ENCODE data around the gene MBD3L3.
"Not testable (repeated sequence)": the region's sequence is repeated elsewhere in the genome, so short reads cannot be mapped to it uniquely, and the experiment has no call there.

The MBD3L3 gene

DNA sequence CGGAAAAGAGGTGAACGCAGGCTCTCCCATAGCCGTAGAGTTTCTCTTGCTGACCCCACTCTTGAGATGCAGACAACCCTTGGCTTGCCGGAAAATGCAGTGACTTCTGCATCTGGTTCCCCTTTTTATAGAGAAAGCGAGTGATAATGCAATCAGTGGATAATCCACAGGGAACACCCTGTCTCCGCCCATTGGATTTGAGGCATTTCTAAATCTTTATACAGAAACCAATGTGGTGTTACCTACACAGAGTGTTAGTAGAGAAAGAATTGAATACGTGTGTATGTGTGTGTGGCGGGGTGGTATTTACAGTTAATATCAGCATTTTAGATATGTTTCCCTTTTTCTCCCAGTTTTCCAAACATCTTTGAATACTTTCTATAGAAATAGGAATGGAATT, at the start of gene MBD3L3:
TSS of gene MBD3L3 (minus strand) at position 101 of the 400 bp plus-strand sequence. CDS start at position 30, 71 bp downstream.
- not testable (repeated sequence) for DNase-seq (ENCODE audit: low read depth, low spot score)

DNA sequence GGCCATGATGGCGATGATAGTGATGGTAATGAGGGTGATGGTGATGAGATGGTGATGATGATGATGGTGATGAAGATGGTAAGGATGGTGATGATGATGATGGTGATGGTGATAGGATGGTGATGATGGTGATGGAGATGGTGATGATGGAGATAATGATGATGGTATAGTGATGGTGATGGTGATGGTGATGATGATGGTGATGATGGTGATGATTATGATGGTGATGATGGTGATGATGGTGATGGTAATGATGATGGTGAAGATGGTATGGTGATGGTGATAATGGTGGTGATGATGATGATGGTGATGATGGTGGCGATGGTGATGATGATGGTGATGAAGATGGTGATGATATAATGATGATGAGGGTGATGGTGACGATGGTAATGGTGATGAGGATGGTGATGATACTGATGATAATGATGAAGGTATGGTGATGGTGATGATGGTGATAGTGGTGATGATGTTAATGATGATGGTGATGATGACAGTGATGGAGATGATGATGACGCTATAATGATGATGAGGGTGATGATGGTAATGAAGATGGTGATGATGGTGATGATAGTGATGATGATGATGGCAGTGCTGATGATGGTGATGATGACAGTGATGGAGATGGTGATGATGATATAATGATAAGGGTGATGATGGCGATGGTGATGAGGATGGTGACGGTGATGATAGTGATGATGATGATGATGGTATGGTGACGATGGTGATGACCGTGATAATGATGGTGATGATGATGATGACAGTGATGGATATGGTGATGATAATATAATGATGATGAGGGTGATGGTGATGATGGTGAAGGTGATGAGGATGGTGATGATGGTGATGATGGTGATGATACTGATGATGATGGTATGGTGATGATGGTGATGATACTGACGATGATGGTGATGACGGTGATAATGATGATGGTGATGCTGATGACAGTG, 48.5 kb upstream of the MBD3L3 start:
- no peak for DNase-seq (ENCODE audit: low read depth, low spot score)

DNA sequence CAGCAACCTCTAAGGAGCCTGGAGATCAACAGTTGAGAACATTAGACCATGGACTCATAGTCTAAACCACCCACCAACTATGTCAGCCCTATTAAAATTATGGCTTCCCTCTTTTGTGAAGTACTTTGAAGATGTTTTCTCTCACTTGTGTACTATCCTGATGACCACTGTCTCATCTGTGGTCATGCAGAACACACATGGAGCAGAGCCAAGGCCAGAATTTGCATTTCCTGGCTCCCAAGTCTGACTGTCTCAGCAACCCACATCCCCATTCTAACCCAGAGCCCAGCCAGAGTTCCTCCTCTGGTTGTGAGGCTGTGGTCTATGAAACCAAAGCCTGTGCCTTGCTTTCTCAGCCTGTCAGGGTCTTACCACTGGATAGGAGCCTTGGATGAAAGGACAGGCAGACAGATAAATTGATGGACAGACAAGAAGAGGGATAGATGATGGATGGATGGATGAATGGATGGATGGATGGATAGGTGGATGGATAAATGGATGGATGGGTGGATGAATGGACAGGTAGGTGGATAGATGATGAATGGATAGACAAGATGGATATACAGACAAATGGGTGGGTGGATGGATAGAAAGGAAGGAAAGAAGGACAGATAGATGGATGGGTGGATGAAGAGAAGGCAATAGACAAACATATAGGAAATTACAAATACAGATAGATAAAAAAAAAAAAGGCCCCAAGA, 46.4 kb upstream of the MBD3L3 start:
- no peak for DNase-seq (ENCODE audit: low read depth, low spot score)

DNA sequence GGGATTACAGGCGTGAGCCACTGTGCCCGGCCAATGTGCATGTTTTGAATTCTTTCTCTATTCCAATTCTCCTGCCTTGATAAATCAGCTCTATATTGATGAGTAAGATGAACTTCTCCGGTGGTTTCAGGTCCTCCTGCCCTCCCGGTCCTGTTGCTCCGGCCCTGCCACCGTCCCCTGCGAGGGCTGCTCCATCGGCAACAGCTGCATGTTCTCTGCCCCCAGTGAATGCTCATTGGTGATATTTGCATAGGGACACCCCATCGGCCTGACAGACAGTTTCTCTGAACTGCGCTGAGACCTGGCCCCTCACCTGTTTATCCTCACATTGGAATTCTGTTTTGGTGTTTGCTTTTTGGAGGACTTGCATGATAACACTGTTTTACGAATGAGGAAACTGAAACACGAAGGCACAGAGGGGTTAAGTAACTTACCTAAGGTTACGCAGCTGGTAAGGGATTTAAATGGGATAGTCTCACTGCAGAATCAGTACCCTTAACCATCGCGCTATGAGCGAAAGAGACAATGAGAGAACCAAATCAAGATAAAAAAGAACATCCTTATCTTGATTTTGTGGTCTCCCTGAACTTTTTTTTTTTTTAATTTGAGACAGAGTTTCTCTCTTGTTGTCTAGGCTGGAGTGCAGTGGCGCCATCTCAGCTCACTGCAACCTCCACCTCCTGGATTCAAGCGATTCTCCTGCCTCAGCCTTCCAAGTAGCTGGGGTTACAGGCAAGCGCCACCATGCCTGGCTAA, 43.2 kb upstream of the MBD3L3 start:
- DNase-seq (ENCODE audit: low read depth, low spot score) = no peak

DNA sequence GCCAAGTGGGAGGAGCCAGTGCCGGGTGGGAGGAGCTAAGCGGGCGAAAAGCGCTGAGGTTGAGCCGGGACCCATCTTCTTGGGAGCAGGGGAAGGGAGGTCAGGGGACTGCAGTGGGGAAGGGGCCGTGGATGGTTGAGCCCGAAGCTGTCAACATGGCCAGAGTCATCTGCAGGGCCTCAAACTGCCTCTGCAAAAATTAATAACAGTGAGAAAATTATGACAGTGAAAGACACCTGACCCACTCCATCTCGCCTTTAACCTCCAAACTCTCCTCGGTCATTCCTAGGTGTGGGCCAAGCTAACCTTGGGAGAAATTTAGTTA, 41.1 kb upstream of the MBD3L3 start:
- DNase-seq (ENCODE audit: low read depth, low spot score) = no peak

DNA sequence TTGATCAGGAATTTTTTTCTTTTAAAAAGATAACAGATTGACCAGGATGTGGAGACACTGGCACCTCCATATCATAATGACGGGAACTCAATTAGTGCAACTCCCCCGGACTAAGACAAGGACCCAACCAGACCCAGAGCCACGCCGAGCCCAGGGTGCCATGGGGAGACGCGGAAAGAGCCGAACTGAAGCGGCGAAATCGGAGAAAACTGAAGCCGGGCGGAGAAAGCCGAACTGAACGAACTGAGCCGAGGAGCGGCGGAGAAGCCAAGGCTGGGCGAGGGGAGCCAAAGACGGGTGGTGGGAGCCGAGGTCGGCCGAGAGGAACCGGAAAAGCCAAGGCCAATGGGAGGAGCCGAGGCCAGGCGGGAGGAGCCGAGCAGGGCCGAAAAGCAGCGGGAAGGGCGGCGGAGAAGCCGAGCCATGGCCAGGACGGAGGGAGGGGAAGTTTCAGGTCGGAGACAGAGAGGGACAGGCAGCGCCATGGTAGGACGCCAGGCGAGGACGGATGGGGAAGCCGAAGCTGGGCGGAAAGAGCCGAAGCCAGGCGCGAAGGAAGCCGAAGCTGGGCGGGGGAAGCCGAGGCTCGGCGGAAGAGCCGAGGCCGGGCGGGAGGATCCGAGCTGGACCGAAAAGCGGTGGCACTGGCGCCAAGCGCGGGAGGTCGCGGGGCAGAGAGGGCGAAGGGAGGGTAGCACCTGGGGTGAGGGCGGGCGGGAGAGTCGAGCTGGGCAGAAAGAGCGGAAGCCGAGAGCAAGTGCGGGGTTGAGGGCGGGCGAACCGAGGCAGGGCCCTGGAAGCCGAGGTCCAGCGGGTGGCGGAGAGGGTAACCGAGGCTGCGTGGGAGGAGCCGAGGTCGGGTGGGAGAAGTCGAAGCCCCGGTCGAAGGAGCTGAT, 40.5 kb upstream of the MBD3L3 start:
- peak; percentile 71 for DNase-seq (ENCODE audit: low read depth, low spot score)

DNA sequence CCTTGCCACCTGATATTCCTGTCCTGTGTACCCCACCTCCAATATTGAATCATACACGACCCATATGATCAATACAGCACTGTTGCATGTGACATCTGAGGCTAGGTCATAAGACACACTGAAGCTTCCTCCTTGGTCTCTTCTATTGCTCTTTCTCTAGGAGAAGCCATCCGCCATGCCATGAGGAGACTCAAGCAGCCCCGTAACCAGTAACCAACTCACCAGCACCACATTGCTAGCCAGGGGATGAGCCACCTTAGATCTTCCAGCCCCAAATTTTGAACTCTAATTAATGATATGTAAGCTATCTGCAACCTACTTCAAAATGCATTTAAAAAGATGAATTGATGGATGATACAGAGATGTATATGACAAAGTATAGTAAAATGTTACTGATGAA, 39.6 kb upstream of the MBD3L3 start:
- no peak for DNase-seq (ENCODE audit: low read depth, low spot score)

DNA sequence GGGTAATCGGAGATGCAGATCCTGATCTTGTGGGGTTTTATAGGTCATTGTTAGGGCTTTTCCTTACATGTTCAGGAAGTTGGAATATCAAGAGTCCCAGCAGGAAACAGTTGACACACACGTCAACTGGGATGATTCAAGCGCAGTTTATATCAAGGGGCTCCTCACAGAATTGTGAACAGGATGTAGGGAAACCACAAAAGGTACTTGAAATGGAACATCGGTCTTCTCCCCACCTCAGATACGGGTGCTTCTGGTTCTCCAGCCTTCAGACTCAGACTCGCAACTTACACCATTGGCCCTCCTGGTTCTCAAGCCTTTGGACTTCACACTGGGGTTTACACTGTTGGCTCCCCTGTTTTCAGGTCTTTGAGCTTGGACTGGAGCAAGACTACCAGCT, 30.5 kb upstream of the MBD3L3 start:
- DNase-seq (ENCODE audit: low read depth, low spot score) = no peak

DNA sequence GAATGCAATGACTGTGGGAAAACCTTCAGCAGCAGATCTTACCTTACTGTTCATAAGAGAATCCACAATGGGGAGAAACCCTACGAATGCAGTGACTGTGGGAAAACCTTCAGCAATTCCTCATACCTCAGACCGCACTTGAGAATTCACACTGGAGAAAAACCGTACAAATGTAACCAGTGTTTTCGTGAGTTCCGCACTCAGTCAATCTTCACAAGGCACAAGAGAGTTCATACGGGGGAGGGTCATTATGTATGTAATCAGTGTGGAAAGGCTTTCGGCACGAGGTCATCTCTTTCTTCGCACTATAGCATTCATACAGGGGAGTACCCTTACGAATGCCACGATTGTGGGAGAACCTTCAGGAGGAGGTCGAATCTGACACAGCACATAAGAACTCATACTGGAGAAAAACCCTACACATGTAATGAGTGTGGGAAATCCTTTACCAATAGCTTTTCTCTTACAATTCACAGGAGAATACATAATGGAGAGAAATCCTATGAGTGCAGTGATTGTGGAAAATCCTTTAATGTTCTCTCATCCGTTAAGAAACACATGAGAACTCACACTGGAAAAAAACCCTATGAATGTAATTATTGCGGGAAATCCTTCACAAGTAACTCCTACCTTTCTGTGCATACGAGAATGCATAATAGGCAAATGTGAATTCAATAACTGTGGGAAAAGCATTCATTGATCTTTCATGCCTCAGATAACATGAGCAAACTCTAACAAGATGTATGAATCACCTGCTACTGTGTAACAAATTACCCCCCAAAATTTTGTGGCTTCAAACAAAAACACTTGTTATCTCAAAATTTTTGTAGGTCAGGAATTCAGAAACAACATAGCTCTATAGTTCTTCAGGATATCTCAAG, 24.8 kb upstream of the MBD3L3 start:
- no peak for DNase-seq (ENCODE audit: low read depth, low spot score)

DNA sequence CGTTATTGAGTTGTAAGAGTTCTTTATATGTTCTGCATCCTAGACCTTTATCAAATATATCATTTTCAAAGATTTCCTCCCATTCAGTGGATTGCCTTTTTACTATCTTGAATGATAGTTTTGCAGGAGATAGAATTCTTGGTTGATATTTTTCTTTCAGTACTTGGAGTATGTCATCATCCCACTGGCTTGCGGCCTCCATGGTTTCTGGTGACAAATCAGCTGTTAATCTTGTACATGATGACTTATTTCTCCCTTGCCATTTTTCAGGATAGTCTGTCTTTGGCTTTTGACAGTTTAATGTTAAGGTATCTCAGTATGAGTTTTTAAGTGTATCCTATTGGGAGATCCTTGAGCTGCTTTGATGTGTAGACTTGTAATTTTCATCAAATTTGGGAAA, 19.5 kb upstream of the MBD3L3 start:
- no peak for DNase-seq (ENCODE audit: low read depth, low spot score)

DNA sequence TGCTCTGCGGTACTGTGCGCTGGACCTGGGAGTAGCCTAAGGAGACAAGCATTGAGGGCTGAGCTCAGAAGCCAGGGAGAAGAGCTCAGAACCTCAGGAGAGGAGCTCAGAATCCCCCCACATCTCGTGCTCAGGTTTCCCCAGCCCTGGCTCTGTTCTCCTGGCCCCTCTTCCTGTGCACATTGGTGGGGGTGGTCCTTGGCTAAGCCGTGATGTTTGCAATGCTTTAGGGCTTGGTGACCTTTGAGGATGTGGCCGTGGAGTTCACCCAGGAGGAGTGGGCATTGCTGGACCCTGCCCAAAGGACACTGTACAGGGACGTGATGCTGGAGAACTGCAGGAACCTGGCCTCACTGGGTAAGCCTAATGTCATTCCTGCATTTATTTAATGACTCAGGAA, 17.7 kb upstream of the MBD3L3 start:
- DNase-seq (ENCODE audit: low read depth, low spot score) = no peak

DNA sequence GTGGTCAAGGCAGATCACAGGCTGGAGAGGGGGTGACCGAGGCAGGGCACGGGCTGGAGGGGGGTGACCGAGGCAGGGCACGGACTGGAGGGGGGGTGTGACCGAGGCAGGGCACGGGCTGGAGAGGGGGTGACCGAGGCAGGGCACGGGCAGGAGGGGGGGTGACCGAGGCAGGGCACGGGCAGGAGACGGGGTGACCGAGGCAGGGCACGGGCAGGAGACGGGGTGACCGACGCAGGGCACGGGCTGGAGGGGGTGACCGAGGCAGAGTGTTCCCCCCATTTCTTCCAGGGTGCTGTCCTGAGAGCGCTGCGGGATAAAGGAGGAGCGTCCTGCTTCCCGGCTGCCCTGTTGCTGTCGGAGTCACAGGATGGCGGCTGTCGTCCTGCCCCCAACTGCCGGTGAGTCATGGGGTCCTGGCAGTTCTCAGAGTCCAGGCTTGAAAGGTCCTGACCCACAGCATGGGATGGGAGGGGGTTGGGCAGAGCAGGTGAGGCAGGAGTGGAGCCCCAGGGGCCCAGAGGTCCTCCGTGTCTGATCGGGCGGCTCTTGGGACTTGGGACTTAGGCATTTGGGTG, 16.3 kb upstream of the MBD3L3 start:
- no peak for DNase-seq (ENCODE audit: low read depth, low spot score)

DNA sequence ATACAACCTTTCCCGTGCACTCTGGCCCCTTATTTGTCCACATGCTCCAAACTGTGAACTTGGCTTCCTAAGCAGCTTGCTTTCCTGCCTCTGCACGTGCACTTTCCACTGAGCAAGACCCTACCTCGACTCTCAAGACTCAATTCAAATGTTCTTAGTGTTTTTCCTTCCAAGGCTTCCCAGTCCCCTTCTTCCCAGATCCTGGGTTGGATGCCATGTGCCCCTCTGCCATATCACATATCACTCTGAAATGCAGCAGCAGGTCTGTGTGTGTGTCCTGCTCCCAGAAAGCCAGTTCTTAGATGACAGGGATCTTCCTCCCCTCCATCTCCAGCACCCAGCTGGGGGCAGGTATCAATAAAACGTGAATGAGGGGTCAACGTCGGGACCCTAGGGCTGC, 14.1 kb upstream of the MBD3L3 start:
- no peak for DNase-seq (ENCODE audit: low read depth, low spot score)

DNA sequence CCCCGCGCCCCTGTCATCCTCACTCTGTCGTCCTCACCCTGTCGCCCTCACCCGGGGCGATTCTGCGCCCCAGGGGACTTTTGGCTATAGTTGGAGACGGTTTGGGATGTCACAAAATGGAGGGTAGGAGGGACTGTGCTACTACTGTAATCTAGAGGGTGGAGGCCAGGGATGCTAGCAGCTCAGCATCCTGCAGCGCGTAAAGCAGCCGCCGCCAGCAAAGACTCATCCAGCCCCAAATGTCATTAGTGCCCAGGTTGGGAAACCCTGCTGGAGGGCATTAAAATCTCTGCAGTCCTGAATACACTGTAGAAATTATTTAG, 11.4 kb upstream of the MBD3L3 start:
- DNase-seq (ENCODE audit: low read depth, low spot score) = no peak

DNA sequence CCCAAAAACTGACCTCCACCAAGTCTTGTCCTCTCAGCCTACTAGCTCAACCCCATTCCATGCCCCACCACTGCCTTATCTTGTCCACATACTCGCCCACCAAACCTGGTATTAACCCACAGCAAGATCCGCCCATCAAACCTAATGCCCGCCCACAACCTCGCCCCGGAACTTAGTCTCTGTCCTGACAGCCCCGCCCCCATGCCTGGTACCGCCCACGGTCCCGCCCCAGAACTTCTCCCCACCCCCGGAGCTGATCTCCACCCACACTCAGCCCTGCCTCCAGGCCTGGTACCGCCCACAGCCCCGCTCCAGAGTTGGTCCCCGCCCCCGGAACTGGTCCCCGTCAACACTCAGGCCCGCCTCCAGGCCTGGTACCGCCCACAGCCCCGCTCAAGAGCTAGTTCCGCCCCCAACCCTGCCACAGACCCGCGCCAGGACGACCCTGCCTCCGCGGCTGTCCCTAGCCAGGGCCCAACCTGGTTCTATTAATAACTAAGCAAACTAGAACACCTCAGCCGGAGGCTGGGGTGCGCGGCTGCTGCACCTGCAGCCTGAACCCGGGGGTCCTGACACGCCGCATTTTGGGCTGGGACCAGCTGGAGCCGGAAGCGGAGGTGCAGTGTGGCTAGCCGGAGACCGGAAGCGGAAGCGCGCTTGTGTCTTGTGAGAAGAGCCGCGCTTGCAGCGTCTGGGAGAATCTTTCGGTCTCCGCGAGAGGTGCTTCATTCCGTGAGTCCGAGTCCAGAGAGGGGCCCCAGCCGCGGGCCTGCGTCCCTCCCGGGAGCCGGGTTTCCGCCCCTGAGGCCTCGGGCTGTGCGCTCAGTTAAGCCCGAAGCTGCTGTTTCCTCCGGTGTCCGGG, 10.8 kb upstream of the MBD3L3 start, which contains the start of gene ZNF557:
TSS of gene ZNF557 (plus strand) at position 662 of the 862 bp plus-strand sequence. CDS start 5,372 bp downstream, outside the sequence.
- DNase-seq (ENCODE audit: low read depth, low spot score) = peak; percentile 98

DNA sequence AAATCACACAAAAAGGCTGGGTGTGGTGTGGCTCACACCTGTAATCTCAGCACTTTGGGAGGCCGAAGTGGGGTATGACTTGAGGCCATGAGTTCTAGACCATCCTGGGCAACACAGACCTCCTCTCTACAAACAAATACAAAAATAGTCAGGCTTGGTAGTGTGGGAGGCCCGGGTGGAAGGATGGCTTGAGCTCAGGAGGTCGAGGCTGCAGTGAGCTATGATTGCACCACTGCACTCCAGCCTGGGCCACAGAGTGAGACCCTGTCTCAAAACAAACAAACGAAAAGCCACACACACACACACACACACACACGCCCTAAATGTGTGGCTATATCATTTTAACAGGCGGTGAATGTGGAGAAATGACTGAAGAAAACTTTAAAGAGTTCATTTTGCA, 10.1 kb upstream of the MBD3L3 start:
- DNase-seq (ENCODE audit: low read depth, low spot score) = no peak

DNA sequence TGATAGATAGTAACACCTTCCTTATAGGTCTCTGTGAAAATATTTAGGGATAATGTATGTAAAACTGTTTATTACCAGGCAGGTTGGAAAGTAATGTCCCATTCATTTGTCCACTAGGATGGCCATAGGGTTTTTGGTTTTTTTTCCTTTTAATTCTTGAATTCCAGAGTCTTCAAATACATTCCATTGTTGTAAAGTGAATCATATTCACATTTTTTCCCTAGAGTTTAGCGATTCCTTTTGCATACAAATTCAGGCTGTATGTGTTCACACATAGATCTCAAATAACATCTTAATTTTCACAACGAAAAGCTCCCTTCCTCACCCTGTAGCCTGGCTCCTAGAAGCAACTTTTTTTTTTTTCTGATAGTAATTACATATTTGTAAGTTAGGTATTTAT, 9.2 kb upstream of the MBD3L3 start:
- DNase-seq (ENCODE audit: low read depth, low spot score) = no peak

DNA sequence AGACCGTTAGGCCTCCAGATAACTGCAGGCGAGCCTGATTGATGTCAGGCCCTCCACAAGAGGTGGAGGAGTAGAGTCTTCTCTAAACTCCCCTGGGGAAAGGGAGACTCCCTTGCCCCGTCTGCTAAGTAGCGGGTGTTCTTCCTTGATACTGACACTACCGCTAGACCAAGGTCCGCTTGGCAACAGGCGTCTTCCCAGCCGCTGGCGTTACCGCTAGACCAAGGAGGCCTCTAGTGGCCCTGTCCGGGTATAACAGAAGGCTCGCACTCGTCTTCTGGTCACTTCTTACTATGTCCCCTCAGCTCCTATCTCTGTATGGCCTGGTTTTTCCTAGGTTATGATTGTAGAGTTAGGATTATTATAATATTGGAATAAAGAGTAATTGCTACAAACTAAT, 8.6 kb upstream of the MBD3L3 start:
- not testable (repeated sequence) for DNase-seq (ENCODE audit: low read depth, low spot score)
